Osteoblast (primary cell): ENCODE data around the gene LLGL2. TPM values are rescaled to one million over a fixed set of nuclear protein-coding genes. Genes with fewer than 3 reads are reported as not detected.

Experiments
- DNase-seq: peaks from one replicate; pipeline ENCODE4 v3.0.0; 2011; ENCODE audit warnings: low spot score, mixed read lengths; ENCODE audit not compliant: insufficient read length; ENCODE audit errors: missing footprints
- H2AFZ ChIP-seq: 2 replicates; pipeline ENCODE4 v1.6.0; 2011; ENCODE audit warnings: mild to moderate bottlenecking, low read length
- H3K27ac ChIP-seq: 2 replicates; pipeline ENCODE4 v1.5.1; 2011; ENCODE audit warnings: mild to moderate bottlenecking, low read depth, low read length, moderate library complexity
- H3K27me3 ChIP-seq: 2 replicates; pipeline ENCODE4 v1.6.0; 2012; ENCODE audit warnings: mild to moderate bottlenecking, control low read depth, inconsistent platforms, low read length, moderate library complexity; ENCODE audit not compliant: insufficient read depth
- H3K36me3 ChIP-seq: 2 replicates; pipeline ENCODE4 v1.5.1; 2011; ENCODE audit warnings: mild to moderate bottlenecking, low read length, control low read depth, moderate library complexity; ENCODE audit not compliant: insufficient read depth
- H3K4me1 ChIP-seq: 2 replicates; pipeline ENCODE4 v1.5.1; 2011; ENCODE audit warnings: mild to moderate bottlenecking, low read length, control low read depth, moderate library complexity; ENCODE audit not compliant: insufficient read depth
- H3K4me2 ChIP-seq: 2 replicates; pipeline ENCODE4 v1.6.0; 2011; ENCODE audit warnings: mild to moderate bottlenecking, low read length; ENCODE audit not compliant: insufficient read depth
- H3K4me3 ChIP-seq: fragments of 200-600 bp; sonication (generic); 3 replicates; pipeline ENCODE4 v1.5.1; 2012; ENCODE audit warnings: mild to moderate bottlenecking, low read length, inconsistent platforms; ENCODE audit not compliant: insufficient read depth
- H3K79me2 ChIP-seq: 2 replicates; pipeline ENCODE4 v1.6.0; 2012; ENCODE audit warnings: mild to moderate bottlenecking, low read length, control low read depth, inconsistent platforms; ENCODE audit not compliant: insufficient read depth
- H3K9me3 ChIP-seq: 2 replicates; pipeline ENCODE4 v1.5.1; 2011; ENCODE audit warnings: low read depth, low read length, control low read depth
- H4K20me1 ChIP-seq: 2 replicates; pipeline ENCODE4 v1.6.0; 2012; ENCODE audit warnings: mild to moderate bottlenecking, low read length, control low read depth; ENCODE audit not compliant: insufficient read depth
- CTCF ChIP-seq: IDR thresholded peaks from 2 replicates; pipeline ENCODE4 v1.5.1; 2011; ENCODE audit warnings: mild to moderate bottlenecking, low read depth, low read length, moderate library complexity; ENCODE audit errors: extremely low read depth
- total RNA-seq: library from RNA; depleted of rRNA; stranded (reverse); fragments of >200 nt; gene quantifications from 2 replicates; pipeline ENCODE4 v1.2.3, GENCODE V29; 2012

The LLGL2 gene
- total RNA-seq, 1 donor: 0.36 TPM

- Histone ChIP-seq H3K36me3 (no peaks in the 10 kb centered on the region), H3K4me2 (no peak overlapping the region), H3K4me1 (no peaks in the 10 kb centered on the region), H3K4me3 (no peak overlapping the region), H3K27ac (no peak overlapping the region), H4K20me1 (no peaks in the 10 kb centered on the region), H3K9me3 (no peaks in the 10 kb centered on the region), H2AFZ (no peak overlapping the region), H3K79me2 (no peaks in the 10 kb centered on the region), H3K27me3 (no peaks in the 10 kb centered on the region)
- DNase-seq: no peak
- TF ChIP-seq CTCF: no peak
These were observed 92.2 kb downstream of the LLGL2 start for GRCh38 chr17:75617675-75618074.

- H3K4me2 ChIP-seq: no peak overlapping the region
- no peaks in the 10 kb centered on the region for H3K79me2 ChIP-seq
- no peaks in the 10 kb centered on the region for H3K36me3 ChIP-seq
- TF ChIP-seq CTCF: peak; percentile 58
- no peak overlapping the region for H3K4me3 ChIP-seq
- H2AFZ ChIP-seq: no peak overlapping the region
- H3K4me1 ChIP-seq: no peaks in the 10 kb centered on the region
- no peaks in the 10 kb centered on the region for H3K27me3 ChIP-seq
- H3K9me3 ChIP-seq: no peaks in the 10 kb centered on the region
- DNase-seq: peak; percentile 98
- H3K27ac ChIP-seq: no peak overlapping the region
- no peaks in the 10 kb centered on the region for H4K20me1 ChIP-seq
These were observed 94.3 kb downstream of the LLGL2 start for GRCh38 chr17:75619506-75620431.

DNA sequence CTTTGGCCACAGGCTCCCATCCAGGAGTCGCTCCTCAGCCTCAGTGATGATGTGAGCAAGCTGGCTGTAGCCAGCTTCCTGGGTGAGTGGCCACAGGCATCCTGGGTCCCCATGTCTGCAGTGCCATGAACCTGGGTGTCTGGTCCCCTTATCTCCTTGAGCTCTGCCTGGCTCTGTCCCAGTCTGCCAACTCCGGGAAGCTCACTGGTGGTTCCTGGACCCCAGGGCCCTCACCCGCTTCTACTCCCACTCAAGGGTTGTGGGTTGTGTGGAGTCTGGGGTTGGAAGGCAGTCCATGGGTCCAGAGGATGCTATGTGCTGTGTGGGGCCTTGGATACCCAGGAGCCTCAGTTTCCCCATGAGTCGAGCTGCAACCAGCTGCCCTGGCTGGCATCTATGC, 96.0 kb downstream of the LLGL2 start:
- TF ChIP-seq CTCF: no peak
- Histone ChIP-seq H3K79me2 (no peaks in the 10 kb centered on the region), H3K27ac (no peak overlapping the region), H3K4me3 (no peak overlapping the region), H4K20me1 (no peaks in the 10 kb centered on the region), H3K9me3 (no peaks in the 10 kb centered on the region), H3K4me1 (no peaks in the 10 kb centered on the region), H3K36me3 (no peaks in the 10 kb centered on the region), H2AFZ (no peak overlapping the region), H3K27me3 (no peaks in the 10 kb centered on the region), H3K4me2 (no peak overlapping the region)
- DNase-seq: no peak

GRCh38 chr17:75622076-75622475, 96.6 kb downstream of the LLGL2 start:
- no peak for DNase-seq

More at GRCh38 chr17:75622076-75622475, 96.6 kb downstream of the LLGL2 start:
- no peak overlapping the region for H3K4me3 ChIP-seq
- no peaks in the 10 kb centered on the region for H3K4me1 ChIP-seq
- no peaks in the 10 kb centered on the region for H3K9me3 ChIP-seq
- TF ChIP-seq CTCF: no peak
- no peaks in the 10 kb centered on the region for H3K27me3 ChIP-seq
- H3K4me2 ChIP-seq: no peak overlapping the region
- H4K20me1 ChIP-seq: no peaks in the 10 kb centered on the region
- no peaks in the 10 kb centered on the region for H3K79me2 ChIP-seq
- no peaks in the 10 kb centered on the region for H3K36me3 ChIP-seq
- H2AFZ ChIP-seq: no peak overlapping the region
- H3K27ac ChIP-seq: no peak overlapping the region
